Heart right ventricle (tissue), 16 donors: ENCODE results near the gene PAX4. TPM values are rescaled to one million over a fixed set of nuclear protein-coding genes. Genes with fewer than 3 reads are reported as not detected.

Experiments used
- ATAC-seq, 8 donors: fragments of 200-7000 bp; cut with Tn5 transposase; one replicate each; pipeline ENCODE4 v1.9.1; 2020; ENCODE audit warnings: mild to moderate bottlenecking in 8 of 8, moderate library complexity in 8 of 8, moderate number of reproducible peaks in 1 of 8
- DNase-seq, 2 donors: peaks; one replicate each; pipeline ENCODE4 v3.0.0-alpha.2; 2020
- H3K27ac ChIP-seq, 10 donors: fragments of 200-600 bp; sonication (generic) in 2 of 10; one replicate each; pipeline versions ENCODE4 v1.5.0 to v1.8.0; 2020 to 2022; ENCODE audit warnings: mild to moderate bottlenecking in 3 of 10
- H3K27me3 ChIP-seq, 7 donors: fragments of 200-600 bp; one replicate each; pipeline ENCODE4 v1.8.0; 2021 to 2022; ENCODE audit warnings: mild to moderate bottlenecking in 2 of 7
- H3K36me3 ChIP-seq, 9 donors: fragments of 200-600 bp; sonication (generic) in 1 of 9; one replicate each; pipeline versions ENCODE4 v1.5.0 to v1.8.0; 2020 to 2022; ENCODE audit warnings: mild to moderate bottlenecking in 2 of 9
- H3K4me1 ChIP-seq, 9 donors: fragments of 200-600 bp; sonication (generic) in 1 of 9; one replicate each; pipeline versions ENCODE4 v1.5.0 to v1.8.0; 2020 to 2022; ENCODE audit warnings: mild to moderate bottlenecking in 4 of 9
- H3K4me3 ChIP-seq, 10 donors: fragments of 200-600 bp; sonication (generic) in 2 of 10; one replicate each; pipeline versions ENCODE4 v1.5.0 to v1.8.0; 2020 to 2022; ENCODE audit warnings: mild to moderate bottlenecking in 7 of 10, moderate library complexity in 2 of 10
- H3K9me3 ChIP-seq, 11 donors: fragments of 200-600 bp in 10 of 11; sonication (generic) in 2 of 11; one replicate each; pipeline versions ENCODE4 v1.5.0 to v1.8.0; 2013 to 2022; ENCODE audit warnings: mild to moderate bottlenecking in 2 of 11, control low read depth in 1 of 11, moderate library complexity in 1 of 11
- CTCF ChIP-seq, 9 donors: fragments of 200-600 bp; sonication (generic) in 2 of 9; IDR thresholded peaks; one replicate each; pipeline versions ENCODE4 v1.5.0 to v1.8.0; 2021 to 2022; ENCODE audit warnings: antibody characterized with exemption in 9 of 9, mild to moderate bottlenecking in 5 of 9, moderate library complexity in 1 of 9
- WGBS, 2 donors: extraction: QIAGEN DNeasy Blood & Tissue Kit; methylation state at CpG; one replicate each; pipeline ENCODE4 v1.1.7; 2013; ENCODE audit warnings: inconsistent platforms in 1 of 2; 5-methylcytosine and 5-hydroxymethylcytosine counted together
- intact Hi-C, 10 donors: fragments of 100-400 bp; cut with DNase I; formaldehyde crosslinking; loops; one replicate each; pipeline versions ENCODE4 v1.11.1 to v1.14.2; 2022
- polyA plus RNA-seq, 2 donors: library from polyadenylated mRNA; stranded (reverse); fragments of 200-250 nt; gene quantifications; one replicate each; pipeline ENCODE4 v1.2.3, GENCODE V29; 2013
- total RNA-seq, 10 donors: library from RNA; stranded (reverse); fragmentation: NEBNext Ultra II Directional in 3 of 10; extraction: Animal tissue kit (Norgen Biotek cat#: 25700) in 3 of 10; gene quantifications; one replicate each; pipeline versions ENCODE4 v1.2.1 to v1.2.4, GENCODE V29; 2021 to 2023
- donor health status: Arrhythmogenic right ventricular cardiomyopathy.
- donor health status: ischemic (EF 13 %, LVEDD 7.1; RV severe dilation, severe dysfunction).
- donor health status: healthy with polysubstance abuse.
- donor health status: DM: no; HTN: yes; CAD: no.
- donor health status: DM: no; HTN: no; CAD: no.
- donor health status: ischemic (EF 25% LVEDD 6.9; RV normal size, moderate dysfunction).
- donor health status: ischemic (EF 25% LVEDD 5.7; RV mildly dilated, moderate dysfunction).
- donor health status: healthy.
- donor health status: DM: yes; HTN: yes; CAD: no.
- donor health status: Ischemic cardiomyopathy.
- donor health status: ischemic (EF 35%, LVEDD 5.7; RV mildly dilated, moderate dysfunction).
- donor health status: nonischemic (EF 11% LVEDD 7.7; RV severe dilation, severe dysfunction).
- donor health status: DM: yes; HTN: yes; CAD: no.
- donor health status: PGD.
- donor health status: ischemic (EF 29% LVEDD 5.4; RV normal size, mild dysfunction).
- donor health status: nonischemic (EF 23%, LVEDD 6.1; RV moderate dilation, normal function).

The PAX4 gene
- total and polyA plus RNA-seq, 12 donors: not detected

GRCh38 chr7:127594490-127594889 lies 23.5 kb downstream of the PAX4 start:
- peak in 4 of 8 donors; percentile 14 to 24 (median 17) for ATAC-seq

GRCh38 chr7:127592550-127592949 lies 25.4 kb downstream of the PAX4 start:
- WGBS, 2 donors: 78 to 81% methylated on average over 4 of the region's 4 CpGs
- H3K36me3 ChIP-seq: peaks cover 0 to 33% (median 18%) of the 10 kb centered on the region in 9 donors
- intact Hi-C loops: loop anchor here in 1 of 10 donors (10.0 kb wide), 1 partner anchor 52 kb away; no protein-coding TSS in a partner anchor

More at GRCh38 chr7:127594490-127594889, 23.5 kb downstream of the PAX4 start:
- no peaks in the 10 kb centered on the region for H3K9me3 ChIP-seq
- H3K27me3 ChIP-seq: no peaks in the 10 kb centered on the region
- no peak overlapping the region for H3K27ac ChIP-seq
- no peak for TF ChIP-seq CTCF (IDR thresholded peaks at IDR 0.05)
- H3K4me3 ChIP-seq: no peak overlapping the region
- 50 to 79% methylated on average over 1 of the region's 1 CpG for WGBS, 2 donors
- intact Hi-C loops: loop anchor here in 1 of 10 donors (10.0 kb wide), 1 partner anchor 50 kb away; no protein-coding TSS in a partner anchor
- peaks cover 0 to 33% (median 18%) of the 10 kb centered on the region in 9 donors for H3K36me3 ChIP-seq
- H3K4me1 ChIP-seq: peaks cover 1 to 18% (median 6%) of the 10 kb centered on the region in 9 donors
- DNase-seq: no peak

GRCh38 chr7:127591591-127591990 lies 26.4 kb downstream of the PAX4 start:
- Histone ChIP-seq H3K9me3 (no peaks in the 10 kb centered on the region), H3K36me3 (peaks cover 0 to 33% (median 18%) of the 10 kb centered on the region in 9 donors), H3K27ac (no peak overlapping the region), H3K4me3 (no peak overlapping the region), H3K27me3 (no peaks in the 10 kb centered on the region), H3K4me1 (peaks cover 4 to 33% (median 20%) of the 10 kb centered on the region in 9 donors)
- DNase-seq (no peak), ATAC-seq (no peak)
- no peak for TF ChIP-seq CTCF (IDR thresholded peaks at IDR 0.05)
- intact Hi-C loops: loop anchor here in 1 of 10 donors (10.0 kb wide), 1 partner anchor 53 kb away; no protein-coding TSS in a partner anchor
- WGBS, 2 donors: 87 to 88% methylated on average over 6 of the region's 6 CpGs

More at GRCh38 chr7:127592550-127592949, 25.4 kb downstream of the PAX4 start:
- Histone ChIP-seq H3K4me1 (peaks cover 4 to 29% (median 18%) of the 10 kb centered on the region in 9 donors), H3K27ac (no peak overlapping the region), H3K9me3 (no peaks in the 10 kb centered on the region), H3K4me3 (no peak overlapping the region), H3K27me3 (no peaks in the 10 kb centered on the region)
- ATAC-seq: no peak
- TF ChIP-seq CTCF (IDR thresholded peaks at IDR 0.05): no peak
- no peak for DNase-seq

- no peak for ATAC-seq
- intact Hi-C loops: loop anchor here in 1 of 10 donors (10.0 kb wide), 1 partner anchor 54 kb away; no protein-coding TSS in a partner anchor
- Histone ChIP-seq H3K4me3 (no peak overlapping the region), H3K4me1 (peaks cover 4 to 33% (median 21%) of the 10 kb centered on the region in 9 donors), H3K27ac (no peak overlapping the region), H3K27me3 (no peaks in the 10 kb centered on the region), H3K9me3 (no peaks in the 10 kb centered on the region), H3K36me3 (peaks cover 0 to 33% (median 18%) of the 10 kb centered on the region in 9 donors)
- 95 to 96% methylated on average over 7 of the region's 7 CpGs for WGBS, 2 donors
- no peak for TF ChIP-seq CTCF (IDR thresholded peaks at IDR 0.05)
- DNase-seq: no peak
Observed at GRCh38 chr7:127591189-127591588, 26.8 kb downstream of the PAX4 start.
